HG02943 (cell line): ENCODE measurements around the gene CDC27.
"Not testable (repeated sequence)": the region's sequence is repeated elsewhere in the genome, so short reads cannot be mapped to it uniquely, and the experiment has no call there.

Experiments used
- ATAC-seq: cut with Tn5 transposase; IDR thresholded peaks from one replicate; pipeline ENCODE4 v1.9.1; 2021; ENCODE audit warnings: mild to moderate bottlenecking, low read depth, moderate library complexity; ENCODE audit not compliant: unreplicated experiment

The CDC27 gene

DNA sequence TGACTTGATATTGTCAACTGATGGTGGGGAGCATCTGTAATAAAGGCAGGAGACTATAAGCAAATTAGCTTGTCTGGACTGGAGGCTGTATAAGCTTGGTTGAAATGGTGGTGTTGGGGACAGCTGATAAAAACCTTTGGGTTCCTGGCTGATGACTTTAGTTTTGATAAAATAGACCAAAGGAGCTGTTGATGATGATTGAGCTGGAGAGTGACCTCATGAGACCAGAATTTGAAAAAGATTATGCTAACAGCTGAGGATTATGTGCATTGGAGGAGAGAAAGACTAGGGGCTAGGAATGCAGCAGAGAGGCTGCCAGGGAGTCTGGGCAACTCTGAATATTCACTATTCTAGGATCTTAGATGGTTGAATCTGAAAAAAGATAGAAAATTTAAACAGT is 8.7 kb upstream of the CDC27 start:
- no peak for ATAC-seq

DNA sequence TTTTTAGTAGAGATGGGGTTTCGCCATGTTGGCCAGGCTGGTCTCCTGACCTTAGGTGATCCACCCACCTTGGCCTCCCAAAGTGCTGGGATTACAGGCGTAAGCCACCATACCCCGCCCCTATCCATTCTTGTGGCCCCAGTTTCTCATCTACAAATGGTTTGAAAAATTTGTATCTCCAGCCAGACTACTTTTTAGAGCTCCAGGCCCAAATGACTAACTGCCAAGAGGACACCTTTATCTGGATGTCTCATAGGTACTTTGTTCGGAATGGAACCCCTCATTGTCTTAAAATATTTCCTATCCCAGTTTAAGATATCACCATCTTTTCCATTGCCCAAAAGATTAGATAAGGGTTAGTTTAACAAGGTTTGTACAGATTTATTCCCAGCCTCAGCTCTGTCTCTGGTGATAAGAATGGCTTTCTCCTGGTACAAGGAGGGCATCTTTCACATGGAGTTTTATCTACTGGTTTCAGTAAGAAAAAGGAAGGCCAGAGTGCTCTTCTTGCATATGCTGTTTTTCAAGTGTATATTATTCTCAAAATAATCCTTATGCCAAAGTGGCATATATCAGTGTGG is 4.9 kb upstream of the CDC27 start:
- no peak for ATAC-seq

DNA sequence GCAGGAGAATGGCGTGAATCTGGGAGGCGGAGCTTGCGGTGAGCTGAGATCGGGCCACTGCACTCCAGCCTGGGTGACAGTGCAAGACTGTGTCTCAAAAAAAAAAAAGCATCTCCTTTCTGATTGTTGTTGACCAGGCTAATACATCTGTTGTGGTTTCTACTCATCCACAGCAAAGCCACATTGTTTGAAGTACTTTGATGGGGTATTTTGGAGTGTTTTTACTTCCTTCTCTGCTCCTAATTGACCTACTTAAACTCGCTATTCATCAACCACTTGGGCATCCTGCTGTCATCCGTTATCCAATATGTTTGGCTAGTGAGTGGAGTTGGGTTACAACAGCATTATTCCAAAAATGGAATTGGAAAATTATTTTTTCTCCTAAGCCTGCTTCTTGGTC is 3.5 kb upstream of the CDC27 start:
- ATAC-seq: no peak

DNA sequence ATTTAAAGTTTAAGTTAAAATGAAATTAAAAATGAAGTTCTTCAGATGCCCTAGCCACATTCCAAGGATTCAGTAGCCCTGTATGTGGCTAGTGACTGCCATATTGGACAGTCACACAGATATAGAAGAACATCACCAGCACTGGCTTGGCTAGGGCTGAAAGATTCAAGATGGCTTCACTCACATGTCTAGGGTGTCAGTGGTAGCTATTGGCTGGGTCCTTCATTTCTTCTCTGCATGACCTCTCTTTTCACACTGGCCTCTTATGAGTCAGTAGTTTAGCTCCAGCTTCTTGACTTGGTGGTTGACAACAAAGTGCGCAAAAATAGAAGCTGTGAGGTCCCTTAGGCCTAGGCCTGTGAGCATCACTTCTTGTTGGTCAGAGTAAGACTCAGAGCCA is 1.7 kb upstream of the CDC27 start:
- ATAC-seq: no peak

DNA sequence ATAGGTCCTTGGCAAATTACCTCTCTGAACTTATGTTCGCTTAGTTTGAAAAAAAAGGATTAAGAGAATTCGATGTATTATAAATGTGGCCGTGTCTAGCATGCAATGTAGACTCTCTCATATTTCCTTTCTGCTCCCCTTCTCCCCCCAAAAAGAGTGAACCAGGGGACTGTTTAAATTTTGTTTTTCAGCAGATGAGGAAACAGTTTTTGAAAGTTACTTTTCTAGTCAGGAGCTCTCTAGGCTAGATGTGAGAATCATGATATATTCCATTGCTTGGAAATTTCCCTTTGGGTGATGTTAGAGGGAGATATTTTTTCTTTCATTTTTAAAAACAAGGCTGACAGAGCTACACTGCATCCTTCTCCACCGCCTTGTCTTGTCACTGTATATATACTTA is 1.1 kb upstream of the CDC27 start:
- no peak for ATAC-seq

DNA sequence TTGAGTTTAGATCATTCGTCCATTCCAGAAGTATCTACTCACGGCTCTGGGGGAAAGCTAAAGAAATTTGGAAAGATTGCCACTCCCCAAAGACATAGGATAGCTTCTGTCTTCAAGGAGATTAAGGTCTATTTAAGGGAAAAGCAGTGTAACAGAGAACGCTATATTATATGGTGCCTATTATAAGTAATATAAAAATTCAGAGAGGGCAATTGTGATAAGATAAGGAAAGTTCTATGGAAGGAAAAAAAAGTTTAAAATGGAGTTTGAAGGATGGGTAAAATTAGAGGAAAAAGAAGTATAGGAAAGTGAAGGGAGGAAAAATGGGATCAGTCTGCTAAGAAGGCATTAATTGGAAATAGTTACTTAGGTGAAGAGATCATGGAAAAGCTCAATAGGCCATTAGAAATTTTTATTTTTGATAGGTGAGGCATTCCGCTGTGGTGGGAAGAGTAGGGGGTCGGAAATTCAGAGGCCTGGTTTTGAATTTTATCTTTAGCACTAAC is 690 bp upstream of the CDC27 start:
- ATAC-seq: no peak

DNA sequence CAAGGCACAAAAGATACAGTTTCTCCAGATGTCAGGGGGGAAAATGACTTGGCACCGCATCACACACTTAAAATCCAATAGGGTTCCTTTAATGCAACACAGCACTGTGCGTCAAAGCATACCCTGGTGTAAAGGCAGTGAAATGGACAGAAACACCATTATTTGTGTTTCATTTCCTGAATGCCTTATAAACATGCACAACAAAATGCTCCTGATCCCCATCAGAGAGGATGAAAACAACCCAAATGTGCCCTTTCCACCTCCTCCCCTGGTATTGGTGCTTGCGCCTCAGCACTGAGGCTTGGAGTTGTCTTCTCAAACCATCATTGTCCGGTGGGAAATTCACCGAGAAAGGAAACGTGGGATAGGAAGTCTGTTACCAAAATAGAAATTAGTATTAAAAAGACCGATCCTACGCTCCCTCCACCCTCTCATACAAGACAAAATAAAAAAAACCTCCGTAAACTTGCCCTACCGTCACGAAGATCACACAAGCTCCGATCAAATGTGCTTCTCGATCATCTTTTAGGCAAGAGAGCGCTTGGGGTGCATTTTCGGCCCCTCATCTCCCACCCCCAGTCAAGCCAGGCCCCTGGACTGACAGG is 722 bp downstream of the CDC27 start:
- no peak for ATAC-seq

DNA sequence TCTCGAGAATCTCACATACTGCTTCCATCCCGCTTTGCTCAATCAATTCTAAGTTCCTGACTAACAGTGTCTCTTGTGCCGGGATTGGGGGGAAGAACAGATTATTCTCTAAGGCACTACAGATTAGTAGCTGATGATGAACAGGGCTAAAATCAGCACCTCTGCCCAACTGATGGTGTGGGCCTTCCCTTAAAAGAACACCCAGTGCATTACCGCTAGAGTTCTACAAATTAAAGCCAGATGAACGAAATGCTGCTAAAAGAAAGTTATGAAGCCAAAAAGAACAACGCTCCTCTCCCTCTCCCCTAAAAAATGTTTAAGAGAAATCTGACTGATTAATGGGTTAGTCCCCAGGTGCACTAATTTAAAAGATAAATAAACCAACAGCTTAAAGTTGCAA is 4.4 kb downstream of the CDC27 start:
- ATAC-seq: no peak

DNA sequence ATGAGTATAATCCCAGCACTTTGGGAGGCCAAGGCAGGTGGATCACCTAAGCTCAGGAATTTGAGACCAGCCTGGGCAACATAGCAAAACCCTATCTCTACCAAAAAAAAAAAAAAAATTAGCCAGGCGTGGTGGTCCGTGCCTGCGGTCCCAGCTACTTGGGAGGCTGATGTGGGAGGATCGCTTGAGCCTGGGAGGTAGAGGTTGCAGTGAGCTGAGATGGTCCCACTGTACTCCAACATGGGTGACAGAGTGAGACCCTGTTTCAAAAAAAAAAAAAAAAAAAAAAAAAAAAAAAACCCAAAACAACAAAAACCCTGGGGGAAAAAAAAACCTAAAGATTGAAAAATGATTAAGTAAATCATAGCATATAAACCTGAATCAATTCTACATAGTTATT is 8.1 kb downstream of the CDC27 start:
- not testable (repeated sequence) for ATAC-seq

DNA sequence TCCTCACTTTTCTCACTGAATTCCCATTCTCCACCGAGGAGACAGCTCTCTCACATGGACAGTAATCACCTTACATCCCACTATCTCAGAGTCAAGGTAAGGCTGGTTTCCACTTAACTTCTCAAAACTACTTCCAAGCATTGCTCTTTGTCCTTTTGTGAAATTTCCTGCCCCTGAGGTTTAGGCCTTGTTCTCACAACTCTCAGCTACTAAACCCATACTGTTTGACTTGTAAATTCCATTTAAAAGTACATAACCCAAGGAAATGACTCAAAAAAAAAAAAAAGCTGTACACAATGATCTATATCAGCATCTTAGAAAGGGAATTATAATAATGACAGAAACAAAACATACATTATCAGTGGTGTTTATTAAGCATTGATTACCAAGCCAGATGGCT is 8.8 kb downstream of the CDC27 start:
- no peak for ATAC-seq

DNA sequence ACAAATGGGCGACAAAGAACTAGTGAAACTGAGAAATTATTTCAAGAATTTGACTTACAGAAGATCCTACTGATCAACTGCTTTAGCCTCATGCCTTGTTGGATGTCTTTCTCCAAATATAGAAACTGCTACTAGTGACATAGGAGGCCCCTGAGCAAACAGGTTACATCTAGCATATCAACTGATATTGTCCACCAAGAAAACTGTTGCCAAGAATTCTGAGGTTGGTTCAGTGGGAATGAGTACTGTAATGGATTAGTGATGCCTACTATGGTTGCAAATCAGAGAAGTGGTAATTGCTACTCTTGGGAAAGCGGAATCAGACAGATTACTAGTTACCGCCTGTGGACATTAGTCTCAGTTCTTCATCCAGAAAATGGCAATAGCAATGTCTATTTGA is 10.0 kb downstream of the CDC27 start:
- ATAC-seq: no peak

DNA sequence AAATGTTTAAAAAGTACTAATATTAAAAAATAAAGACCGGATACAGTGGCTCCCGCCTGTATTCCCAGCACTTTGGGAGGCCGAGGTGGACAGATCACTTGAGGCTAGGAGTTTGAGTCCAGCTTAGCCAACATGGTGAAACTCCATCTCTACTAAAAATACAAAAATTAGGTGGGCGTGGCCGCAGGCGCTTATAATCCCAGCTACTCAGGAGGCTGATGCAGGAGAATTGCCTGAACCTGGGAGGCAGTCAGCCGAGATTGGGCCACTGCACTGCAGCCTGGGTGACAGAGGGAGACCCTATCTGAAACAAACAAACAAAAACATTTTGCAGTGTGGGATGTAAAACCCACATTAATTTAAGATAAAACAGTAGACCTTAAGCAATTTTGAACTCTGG is 11.8 kb downstream of the CDC27 start:
- no peak for ATAC-seq

DNA sequence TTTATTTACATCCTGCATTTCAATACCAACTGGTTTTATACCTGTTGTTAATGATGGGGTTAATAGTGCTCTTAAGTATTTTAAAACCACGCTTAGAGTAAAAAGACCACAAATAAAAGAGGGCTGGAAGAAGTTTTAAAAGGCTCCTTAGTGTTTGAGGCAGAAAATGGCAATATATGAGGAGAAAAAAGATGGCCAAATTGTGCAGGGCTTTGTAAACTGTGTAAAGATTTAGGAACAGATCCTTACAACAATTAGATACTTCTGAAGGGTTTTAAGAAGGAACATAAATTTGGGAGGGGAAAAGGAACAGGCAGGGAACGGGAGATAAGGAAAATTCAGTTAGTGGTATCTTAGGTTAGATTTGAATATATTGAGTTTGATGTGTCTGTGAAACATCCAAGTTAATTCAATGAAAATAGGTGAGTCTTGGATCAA is 12.7 kb downstream of the CDC27 start:
- no peak for ATAC-seq

DNA sequence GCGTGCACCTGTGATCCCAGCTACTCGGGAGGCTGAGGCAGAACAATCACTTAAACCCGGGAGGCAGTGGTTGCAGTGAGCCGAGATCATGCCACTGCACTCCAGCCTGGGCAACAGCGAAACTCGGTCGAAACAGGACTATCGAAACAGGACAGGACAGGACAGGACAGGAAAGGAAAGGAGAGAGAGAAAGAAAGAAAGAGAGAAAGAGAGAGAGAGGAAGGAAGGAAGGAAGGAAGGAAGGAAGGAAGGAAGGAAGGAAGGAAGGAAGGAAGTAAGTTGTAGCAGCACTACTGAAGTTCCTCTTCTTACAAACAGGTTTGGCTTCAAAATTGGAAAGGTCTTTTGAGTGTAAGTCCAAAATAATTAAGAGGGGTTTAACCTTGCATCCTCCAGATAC is 14.3 kb downstream of the CDC27 start:
- ATAC-seq: not testable (repeated sequence)

DNA sequence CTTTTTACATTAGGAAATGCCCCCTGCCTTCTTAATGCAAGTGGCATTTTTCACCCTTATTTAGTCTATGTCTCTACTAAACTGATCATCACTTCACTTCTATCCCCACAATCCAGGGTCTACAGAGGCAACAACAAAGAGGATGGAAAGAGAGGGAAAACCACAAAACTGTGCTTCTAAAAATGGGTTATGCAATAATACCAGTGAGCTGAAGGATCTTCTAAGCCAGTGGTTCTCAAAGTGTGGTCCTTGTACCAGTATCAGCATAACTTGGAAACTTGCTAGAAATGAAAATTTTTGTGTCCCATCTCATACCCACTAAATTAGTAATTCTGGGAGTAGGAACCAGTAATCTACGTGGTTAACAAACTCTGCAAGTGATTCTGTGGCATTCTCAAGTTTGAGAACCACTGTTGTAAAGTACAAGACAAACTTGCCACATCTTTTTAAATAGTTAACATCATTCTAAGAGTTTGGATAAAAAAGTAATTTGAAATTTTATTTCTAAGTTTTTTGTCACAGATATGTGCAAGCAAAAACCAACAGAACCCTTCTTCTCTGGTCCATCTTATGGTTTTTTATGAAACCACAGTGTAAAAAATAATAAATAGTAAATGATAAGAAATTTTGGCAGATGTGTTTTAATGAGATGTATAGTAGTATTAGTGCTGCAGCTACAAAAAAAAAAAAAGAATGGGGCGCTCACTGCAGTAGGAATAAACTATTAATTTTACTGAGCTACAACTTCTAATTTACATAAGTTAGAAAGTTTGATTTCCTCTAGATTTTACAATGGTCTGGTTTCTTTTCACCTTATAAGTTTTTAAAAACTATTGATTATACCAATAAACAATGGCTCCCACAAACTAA is 16.2 kb downstream of the CDC27 start:
- ATAC-seq: no peak

DNA sequence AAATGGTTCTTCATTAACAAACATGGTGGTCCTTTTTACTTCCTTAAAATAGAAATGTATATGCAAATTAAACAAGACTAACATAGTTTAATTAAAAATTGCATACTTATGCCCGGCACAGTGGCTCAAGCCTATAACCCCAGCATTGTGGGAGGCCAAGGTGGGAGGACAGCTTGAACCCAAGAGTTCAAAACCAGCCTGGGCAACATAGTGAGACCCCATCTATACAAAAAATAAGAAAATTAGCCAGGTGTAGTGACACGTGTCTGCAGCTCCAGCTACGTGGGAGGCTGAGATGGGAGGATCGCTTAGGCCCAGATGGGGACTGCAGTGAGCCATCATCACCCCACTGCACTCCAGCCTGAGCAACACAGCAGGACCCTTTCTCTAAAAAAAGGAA is 18.4 kb downstream of the CDC27 start:
- no peak for ATAC-seq

DNA sequence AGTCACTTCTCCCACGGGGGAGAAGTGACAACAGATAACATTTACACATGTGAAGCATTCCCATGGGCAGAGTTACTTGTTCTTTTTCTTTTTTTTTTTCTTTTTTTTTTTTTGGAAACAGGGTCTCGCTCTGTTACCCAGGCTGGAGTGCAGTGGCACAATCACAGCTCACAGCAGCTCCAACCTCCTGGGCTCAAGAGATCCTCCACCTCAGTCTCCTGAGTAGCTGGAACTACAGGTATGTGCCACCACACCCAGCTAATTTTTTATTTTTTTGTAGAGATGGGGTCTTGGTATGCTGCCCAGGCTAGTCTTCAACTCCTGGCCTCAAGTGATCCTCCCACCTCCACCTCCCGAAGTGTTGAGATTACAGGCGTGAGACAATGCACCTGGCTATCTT is 20.2 kb downstream of the CDC27 start:
- ATAC-seq: not testable (repeated sequence)

DNA sequence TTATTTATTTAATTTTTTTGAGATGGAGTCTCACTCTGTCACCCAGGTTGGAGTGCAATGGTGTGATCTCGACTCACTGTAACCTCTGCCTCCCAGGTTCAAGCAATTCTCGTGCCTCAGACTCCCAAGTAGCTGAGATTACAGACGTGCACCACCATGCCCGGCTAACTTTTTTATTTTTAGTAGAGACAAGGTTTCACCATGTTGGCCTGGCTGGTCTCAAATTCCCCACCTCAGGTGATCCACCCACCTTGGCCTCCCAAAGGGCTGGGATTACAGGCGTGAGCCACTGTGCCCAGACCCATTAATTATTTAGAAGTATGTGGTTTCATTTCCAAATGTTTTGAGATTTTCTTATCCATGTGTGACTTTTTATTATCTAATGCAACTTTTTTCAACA is 22.2 kb downstream of the CDC27 start:
- not testable (repeated sequence) for ATAC-seq

DNA sequence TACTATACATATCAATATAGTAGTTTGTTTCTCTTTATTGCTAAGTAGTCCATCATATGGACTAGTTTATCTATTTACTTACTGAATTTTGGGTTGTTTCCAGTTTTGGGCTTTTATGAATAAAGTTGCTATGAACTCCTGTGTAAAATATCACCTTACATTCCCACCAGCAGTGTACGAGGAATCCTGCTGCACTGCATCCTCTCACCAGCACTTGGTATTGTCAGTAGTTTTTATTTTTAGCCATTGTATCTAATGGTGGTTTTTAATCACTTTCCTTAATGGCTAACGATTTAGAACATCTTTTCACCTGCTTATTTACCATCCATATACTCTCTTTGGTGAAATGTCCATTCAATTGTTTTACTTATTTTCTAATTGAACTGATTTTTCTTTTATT is 24.0 kb downstream of the CDC27 start:
- no peak for ATAC-seq

DNA sequence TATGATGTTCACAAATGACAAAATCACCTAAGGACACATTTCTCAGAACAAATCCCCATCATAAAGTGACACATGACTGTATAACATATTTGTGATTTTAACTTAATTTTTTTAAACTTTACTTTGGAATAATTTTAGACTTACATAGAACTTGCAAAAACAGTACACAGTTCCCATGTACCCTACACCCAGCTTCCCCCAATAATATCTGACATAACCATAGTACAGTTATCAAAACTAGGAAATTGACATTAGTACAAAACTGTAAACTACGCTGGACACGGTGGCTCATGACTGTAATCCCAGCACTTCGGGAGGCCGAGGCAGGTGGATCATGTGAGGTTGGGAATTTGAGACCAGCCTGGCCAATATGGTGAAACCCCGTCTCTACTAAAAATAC is 24.8 kb downstream of the CDC27 start:
- no peak for ATAC-seq

DNA sequence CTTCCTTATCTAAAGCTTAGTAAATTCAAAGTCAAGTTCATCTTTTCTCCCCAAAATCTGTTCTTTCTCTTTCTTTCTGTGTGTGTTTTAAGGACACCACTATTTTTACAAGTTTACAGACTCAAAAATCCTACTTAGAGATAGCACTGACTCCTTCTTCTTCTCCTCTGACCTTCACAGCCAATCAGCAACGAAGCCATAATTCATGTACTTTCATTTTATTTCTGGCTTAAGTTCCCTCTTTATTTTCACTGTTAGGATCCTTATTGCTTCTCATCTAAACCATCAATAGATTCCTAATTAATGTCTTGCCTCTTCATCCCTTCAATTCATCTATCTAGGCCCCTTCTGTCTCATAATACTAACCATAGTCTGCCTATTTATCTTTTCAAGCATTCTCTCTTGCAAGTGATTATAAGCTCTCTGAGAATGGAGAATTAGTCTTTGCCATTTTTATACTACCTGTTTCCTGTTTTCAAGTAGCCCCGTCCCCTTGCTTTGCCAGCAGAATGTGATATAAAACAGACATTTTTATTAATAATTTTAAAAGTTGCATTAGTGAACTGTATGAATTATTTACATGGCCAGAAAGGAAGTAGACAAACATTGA is 27.0 kb downstream of the CDC27 start:
- no peak for ATAC-seq
